Upper lobe of left lung (tissue), 6 donors: Measurements from ENCODE around the gene CLEC16A. TPM values are rescaled to one million over a fixed set of nuclear protein-coding genes. Genes with fewer than 3 reads are reported as not detected.

Experiments used
- ATAC-seq, 2 donors: fragments of 200-7000 bp; cut with Tn5 transposase; one replicate each; pipeline ENCODE4 v1.9.1; 2022; ENCODE audit warnings: mild to moderate bottlenecking in 2 of 2, moderate library complexity in 2 of 2; ENCODE audit not compliant: low FRiP score in 2 of 2
- DNase-seq, 2 donors: peaks; one replicate each; pipeline ENCODE4 v3.0.0-alpha.2; 2019 to 2020
- H3K27ac ChIP-seq, 4 donors: fragments of 200-600 bp; sonication (generic); one replicate each; pipeline ENCODE4 v1.5.1; 2016 to 2019
- H3K27me3 ChIP-seq, 4 donors: fragments of 200-600 bp; sonication (generic); one replicate each; pipeline ENCODE4 v1.5.1; 2017 to 2019
- H3K36me3 ChIP-seq, 4 donors: fragments of 200-600 bp; sonication (generic); one replicate each; pipeline ENCODE4 v1.5.1; 2016 to 2019
- H3K4me1 ChIP-seq, 4 donors: fragments of 200-600 bp; sonication (generic); one replicate each; pipeline ENCODE4 v1.5.1; 2018 to 2019
- H3K4me3 ChIP-seq, 4 donors: fragments of 200-600 bp; sonication (generic); one replicate each; pipeline ENCODE4 v1.5.1; 2017 to 2019; ENCODE audit warnings: mild to moderate bottlenecking in 2 of 4, moderate library complexity in 1 of 4
- H3K9me3 ChIP-seq, 4 donors: fragments of 200-600 bp; sonication (generic); one replicate each; pipeline ENCODE4 v1.5.1; 2018 to 2019
- EP300 ChIP-seq, 4 donors: sonication (generic); formaldehyde crosslinking; IDR thresholded peaks; one replicate each; pipeline ENCODE4 v1.5.1; 2017; ENCODE audit warnings: antibody characterized with exemption in 4 of 4, control low read depth in 2 of 4
- POLR2A ChIP-seq, 4 donors: fragments of 450-650 bp; IDR thresholded peaks; one replicate each; pipeline ENCODE4 v1.5.1; 2016 to 2017; ENCODE audit warnings: antibody characterized with exemption in 4 of 4, mild to moderate bottlenecking in 2 of 4
- POLR2AphosphoS5 ChIP-seq, 2 donors: sonication (generic); formaldehyde crosslinking; IDR thresholded peaks; one replicate each; pipeline ENCODE4 v1.5.1; 2017; ENCODE audit warnings: antibody characterized with exemption in 2 of 2
- whole genome bisulfite sequencing, 2 donors: methylation state at CpG; one replicate each; pipeline ENCODE4 v1.1.5; 2017 to 2018; 5-methylcytosine and 5-hydroxymethylcytosine counted together
- total RNA-seq, 6 donors: library from RNA; depleted of rRNA in 4 of 6; stranded (reverse); fragments of >200 nt in 4 of 6; gene quantifications; one replicate each; pipeline versions ENCODE4 v1.1.0 to v1.2.1, GENCODE V29; 2016 to 2021
- TF ChIP-seq, protein P1 (sequence below), 6 experiments: fragments of 450-650 bp in 4 of 6; fragments of 200-600 bp in 2 of 6; sonication (generic) in 2 of 6; IDR thresholded peaks; one replicate each; pipeline ENCODE4 v1.5.1; 2016 to 2019; ENCODE audit warnings: antibody characterized with exemption in 6 of 6
- donor health status: DM: no; HTN: no; CAD: no; lungs with moderate emphysema.
- donor health status: DM: no; HTN: yes; CAD: no; lungs with severe emphysema.

CLEC16A gene, protein sequence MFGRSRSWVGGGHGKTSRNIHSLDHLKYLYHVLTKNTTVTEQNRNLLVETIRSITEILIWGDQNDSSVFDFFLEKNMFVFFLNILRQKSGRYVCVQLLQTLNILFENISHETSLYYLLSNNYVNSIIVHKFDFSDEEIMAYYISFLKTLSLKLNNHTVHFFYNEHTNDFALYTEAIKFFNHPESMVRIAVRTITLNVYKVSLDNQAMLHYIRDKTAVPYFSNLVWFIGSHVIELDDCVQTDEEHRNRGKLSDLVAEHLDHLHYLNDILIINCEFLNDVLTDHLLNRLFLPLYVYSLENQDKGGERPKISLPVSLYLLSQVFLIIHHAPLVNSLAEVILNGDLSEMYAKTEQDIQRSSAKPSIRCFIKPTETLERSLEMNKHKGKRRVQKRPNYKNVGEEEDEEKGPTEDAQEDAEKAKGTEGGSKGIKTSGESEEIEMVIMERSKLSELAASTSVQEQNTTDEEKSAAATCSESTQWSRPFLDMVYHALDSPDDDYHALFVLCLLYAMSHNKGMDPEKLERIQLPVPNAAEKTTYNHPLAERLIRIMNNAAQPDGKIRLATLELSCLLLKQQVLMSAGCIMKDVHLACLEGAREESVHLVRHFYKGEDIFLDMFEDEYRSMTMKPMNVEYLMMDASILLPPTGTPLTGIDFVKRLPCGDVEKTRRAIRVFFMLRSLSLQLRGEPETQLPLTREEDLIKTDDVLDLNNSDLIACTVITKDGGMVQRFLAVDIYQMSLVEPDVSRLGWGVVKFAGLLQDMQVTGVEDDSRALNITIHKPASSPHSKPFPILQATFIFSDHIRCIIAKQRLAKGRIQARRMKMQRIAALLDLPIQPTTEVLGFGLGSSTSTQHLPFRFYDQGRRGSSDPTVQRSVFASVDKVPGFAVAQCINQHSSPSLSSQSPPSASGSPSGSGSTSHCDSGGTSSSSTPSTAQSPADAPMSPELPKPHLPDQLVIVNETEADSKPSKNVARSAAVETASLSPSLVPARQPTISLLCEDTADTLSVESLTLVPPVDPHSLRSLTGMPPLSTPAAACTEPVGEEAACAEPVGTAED
- total RNA-seq, result 10 to 100 TPM; 33.3 to 85.9 (median 46.4) TPM

DNA sequence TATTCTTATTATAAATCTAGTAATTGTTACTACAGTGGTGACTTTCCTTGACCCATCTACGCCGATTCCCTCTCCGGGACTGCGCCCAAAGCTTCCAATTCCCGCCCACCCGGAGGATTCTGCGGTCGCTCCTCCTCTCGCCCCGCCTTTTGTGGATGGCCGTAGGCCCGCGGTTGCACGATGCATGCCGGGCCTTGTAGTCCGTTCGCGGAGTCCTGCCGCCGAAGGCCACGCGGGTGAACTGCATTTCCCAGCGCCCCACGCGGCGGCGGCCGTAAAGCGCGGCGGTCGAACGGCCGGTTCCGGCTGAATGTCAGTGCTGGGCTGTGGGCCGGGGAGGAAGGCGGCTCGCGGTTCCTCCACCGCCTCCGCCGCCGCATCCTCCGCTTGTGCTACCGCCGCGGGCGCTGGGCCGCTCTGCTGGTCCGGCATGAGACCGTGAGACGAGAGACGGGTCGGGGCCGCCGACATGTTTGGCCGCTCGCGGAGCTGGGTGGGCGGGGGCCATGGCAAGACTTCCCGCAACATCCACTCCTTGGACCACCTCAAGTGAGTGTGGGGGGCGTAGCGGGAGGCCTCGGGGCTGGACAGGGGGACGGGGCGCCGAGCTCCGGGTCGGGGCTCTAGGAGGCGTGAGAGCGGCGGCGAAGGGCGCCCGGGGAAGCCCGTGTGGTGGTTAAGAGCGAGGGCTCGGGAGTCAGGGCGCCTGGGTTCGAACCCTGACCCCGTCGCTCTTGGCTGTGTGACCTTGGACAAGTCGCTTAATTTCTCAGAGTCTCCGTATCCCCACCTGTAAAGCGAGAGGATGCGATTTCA is at the start of gene CLEC16A:
Gene CLEC16A, plus strand, starts transcription at position 316 of the 816 bp plus-strand sequence. Its CDS starts 154 bp downstream, at position 470.
- peak; percentile 91 to 97 for TF ChIP-seq POLR2AphosphoS5 (IDR thresholded peaks at IDR 0.05)
- peak in 3 of 4 donors; percentile 55 to 92 (median 82) for TF ChIP-seq POLR2A (IDR thresholded peaks at IDR 0.05)
- TF ChIP-seq, protein P1, sequence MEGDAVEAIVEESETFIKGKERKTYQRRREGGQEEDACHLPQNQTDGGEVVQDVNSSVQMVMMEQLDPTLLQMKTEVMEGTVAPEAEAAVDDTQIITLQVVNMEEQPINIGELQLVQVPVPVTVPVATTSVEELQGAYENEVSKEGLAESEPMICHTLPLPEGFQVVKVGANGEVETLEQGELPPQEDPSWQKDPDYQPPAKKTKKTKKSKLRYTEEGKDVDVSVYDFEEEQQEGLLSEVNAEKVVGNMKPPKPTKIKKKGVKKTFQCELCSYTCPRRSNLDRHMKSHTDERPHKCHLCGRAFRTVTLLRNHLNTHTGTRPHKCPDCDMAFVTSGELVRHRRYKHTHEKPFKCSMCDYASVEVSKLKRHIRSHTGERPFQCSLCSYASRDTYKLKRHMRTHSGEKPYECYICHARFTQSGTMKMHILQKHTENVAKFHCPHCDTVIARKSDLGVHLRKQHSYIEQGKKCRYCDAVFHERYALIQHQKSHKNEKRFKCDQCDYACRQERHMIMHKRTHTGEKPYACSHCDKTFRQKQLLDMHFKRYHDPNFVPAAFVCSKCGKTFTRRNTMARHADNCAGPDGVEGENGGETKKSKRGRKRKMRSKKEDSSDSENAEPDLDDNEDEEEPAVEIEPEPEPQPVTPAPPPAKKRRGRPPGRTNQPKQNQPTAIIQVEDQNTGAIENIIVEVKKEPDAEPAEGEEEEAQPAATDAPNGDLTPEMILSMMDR (IDR thresholded peaks at IDR 0.05), result peak in 5 of 6 experiments; percentile 26 to 79 (median 71)
- no peak for TF ChIP-seq EP300 (IDR thresholded peaks at IDR 0.05)
- Histone ChIP-seq H3K36me3 (no peaks in the 10 kb centered on the region), H3K27ac (peak within 1 kb of the TSS; percentile 80 to 92 (median 88)), H3K4me1 (peaks cover 52 to 81% (median 63%) of the 10 kb centered on the region in 4 donors), H3K9me3 (no peaks in the 10 kb centered on the region), H3K4me3 (peak within 1 kb of the TSS; percentile 71 to 91 (median 81)), H3K27me3 (no peaks in the 10 kb centered on the region)
- peak; percentile 99 to 100 for DNase-seq
- 0 to 1% methylated on average over 14 to 70 of the region's 86 CpGs for WGBS, 2 donors
- ATAC-seq, result peak; percentile 93 to 95

DNA sequence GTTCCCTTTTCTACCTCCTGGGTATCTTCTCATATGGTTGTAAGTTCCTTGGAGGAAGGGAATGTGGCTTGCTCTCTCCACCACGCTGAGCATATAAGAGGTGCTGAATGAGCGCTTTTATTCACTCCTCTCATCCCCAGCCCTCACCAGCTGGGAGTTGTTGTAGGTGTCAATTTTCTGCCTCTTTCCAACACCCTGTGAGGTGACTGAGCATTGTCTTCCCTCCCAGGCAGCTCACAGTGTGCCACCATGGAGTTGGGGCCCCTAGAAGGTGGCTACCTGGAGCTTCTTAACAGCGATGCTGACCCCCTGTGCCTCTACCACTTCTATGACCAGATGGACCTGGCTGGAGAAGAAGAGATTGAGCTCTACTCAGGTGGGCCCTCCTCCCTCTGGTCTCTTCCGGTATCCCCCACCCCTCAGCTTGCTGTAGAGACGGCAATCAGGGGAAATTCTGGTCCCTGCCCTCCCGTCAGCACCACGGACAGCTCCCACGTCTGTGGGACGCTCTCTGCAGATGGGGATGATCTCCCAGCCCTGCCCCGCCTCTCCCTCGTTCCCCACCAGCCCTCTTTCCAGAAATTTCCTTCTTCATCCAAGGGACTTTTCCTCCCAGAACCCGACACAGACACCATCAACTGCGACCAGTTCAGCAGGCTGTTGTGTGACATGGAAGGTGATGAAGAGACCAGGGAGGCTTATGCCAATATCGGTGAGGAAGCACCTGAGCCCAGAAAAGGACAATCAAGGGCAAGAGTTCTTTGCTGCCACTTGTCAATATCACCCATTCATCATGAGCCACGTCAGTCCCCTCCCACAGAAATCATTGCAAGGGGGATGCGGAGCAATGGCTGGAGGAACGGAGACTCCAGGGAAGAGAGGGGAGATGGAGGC is 49.1 kb upstream of the CLEC16A start:
- TF ChIP-seq EP300 (IDR thresholded peaks at IDR 0.05) (no peak), POLR2A (IDR thresholded peaks at IDR 0.05) (no peak), POLR2AphosphoS5 (IDR thresholded peaks at IDR 0.05) (no peak)
- TF ChIP-seq, protein P1 (IDR thresholded peaks at IDR 0.05), result no peak
- ATAC-seq (peak in 1 of 2 donors; percentile 60), DNase-seq (no peak)
- no peaks in the 10 kb centered on the region for H3K9me3 ChIP-seq
- H3K36me3 ChIP-seq, result peaks cover 4 to 51% (median 15%) of the 10 kb centered on the region in 4 donors
- no peak overlapping the region for H3K4me3 ChIP-seq
- no peaks in the 10 kb centered on the region for H3K27me3 ChIP-seq
- 61 to 68% methylated on average over 16 to 17 of the region's 17 CpGs for WGBS, 2 donors
- H3K27ac ChIP-seq, result no peak overlapping the region
- peaks cover 0 to 22% (median 4%) of the 10 kb centered on the region in 4 donors for H3K4me1 ChIP-seq

DNA sequence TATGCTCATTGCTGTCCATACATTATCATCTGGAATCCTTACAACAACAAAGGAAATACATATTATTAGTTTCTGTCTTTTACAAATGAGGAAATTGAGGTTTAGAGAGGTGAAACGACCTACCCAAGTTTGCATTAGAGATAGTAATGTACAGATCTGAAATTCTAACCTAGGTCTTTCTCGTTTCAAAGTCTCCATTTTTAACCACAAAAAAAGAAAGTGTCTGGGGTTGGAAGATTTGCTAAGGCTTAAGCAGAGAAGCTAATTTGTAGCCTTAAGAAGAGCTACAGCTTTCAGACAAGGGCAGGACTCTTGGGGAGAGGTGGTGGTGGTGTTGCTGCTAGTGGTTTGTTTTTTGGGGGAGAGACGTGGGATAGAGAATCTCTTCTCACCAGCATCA is 48.2 kb upstream of the CLEC16A start:
- no peak overlapping the region for H3K4me3 ChIP-seq
- 60 to 63% methylated on average over 3 of the region's 3 CpGs for WGBS, 2 donors
- H3K4me1 ChIP-seq, result peaks cover 0 to 13% (median 4%) of the 10 kb centered on the region in 4 donors
- TF ChIP-seq, protein P1 (IDR thresholded peaks at IDR 0.05), result no peak
- no peak for TF ChIP-seq EP300 (IDR thresholded peaks at IDR 0.05)
- TF ChIP-seq POLR2AphosphoS5 (IDR thresholded peaks at IDR 0.05), result no peak
- no peak for TF ChIP-seq POLR2A (IDR thresholded peaks at IDR 0.05)
- peaks cover 4 to 57% (median 20%) of the 10 kb centered on the region in 4 donors for H3K36me3 ChIP-seq
- ATAC-seq, result no peak
- no peaks in the 10 kb centered on the region for H3K9me3 ChIP-seq
- DNase-seq, result no peak
- H3K27me3 ChIP-seq, result no peaks in the 10 kb centered on the region
- no peak overlapping the region for H3K27ac ChIP-seq
